Ishikawa (cell line): Measurements from ENCODE around the gene FASTK.

ENCODE experiments used
- CEBPB ChIP-seq: IDR thresholded peaks from 2 replicates; pipeline ENCODE4 v1.6.1; 2012
- CREB1 ChIP-seq: IDR thresholded peaks from 2 replicates; pipeline ENCODE4 v1.6.1; 2012; ENCODE audit warnings: low read depth
- EGR1 ChIP-seq: IDR thresholded peaks from 2 replicates; pipeline ENCODE4 v1.6.1; 2012
- EP300 ChIP-seq: IDR thresholded peaks from 2 replicates; pipeline ENCODE4 v1.6.1; 2012; ENCODE audit warnings: borderline replicate concordance
- FOXM1 ChIP-seq: IDR thresholded peaks from 2 replicates; pipeline ENCODE4 v1.6.1; 2012; ENCODE audit warnings: low read depth, borderline replicate concordance
- MAX ChIP-seq: IDR thresholded peaks from 2 replicates; pipeline ENCODE4 v1.6.1; 2012
- NFIC ChIP-seq: IDR thresholded peaks from 2 replicates; pipeline ENCODE4 v1.6.1; 2012
- RAD21 ChIP-seq: IDR thresholded peaks from 2 replicates; pipeline ENCODE4 v1.6.1; 2012; ENCODE audit warnings: low read depth
- REST ChIP-seq: IDR thresholded peaks from 2 replicates; pipeline ENCODE4 v1.6.1; 2012; ENCODE audit warnings: low read depth, mild to moderate bottlenecking
- TAF1 ChIP-seq: IDR thresholded peaks from 2 replicates; pipeline ENCODE4 v1.6.1; 2012; ENCODE audit warnings: low read depth, mild to moderate bottlenecking
- TCF12 ChIP-seq: IDR thresholded peaks from 2 replicates; pipeline ENCODE4 v1.6.1; 2012; ENCODE audit warnings: low read depth
- TEAD4 ChIP-seq: IDR thresholded peaks from 2 replicates; pipeline ENCODE4 v1.6.1; 2012
- USF1 ChIP-seq: IDR thresholded peaks from 2 replicates; pipeline ENCODE4 v1.6.1; 2012
- YY1 ChIP-seq: IDR thresholded peaks from 2 replicates; pipeline ENCODE4 v1.6.1; 2012; ENCODE audit warnings: low read depth
- ZBTB7A ChIP-seq: IDR thresholded peaks from 2 replicates; pipeline ENCODE4 v1.6.1; 2012; ENCODE audit warnings: low read depth

Gene FASTK

GRCh38 chr7:151040616-151041375 is 39.8 kb downstream of the FASTK start:
- TF ChIP-seq YY1 (no peak), MAX (no peak), TCF12 (no peak), RAD21 (no peak), TAF1 (no peak), TEAD4 (no peak), NFIC (no peak), USF1 (no peak), CEBPB (no peak), FOXM1 (no peak), EP300 (no peak), REST (no peak), CREB1 (no peak)

GRCh38 chr7:151039850-151040548 is 40.6 kb downstream of the FASTK start:
- no peak for TF ChIP-seq MAX

- TF ChIP-seq NFIC (peak; percentile 80), TCF12 (no peak)
These were observed 41.4 kb downstream of the FASTK start for GRCh38 chr7:151038951-151039849.

- TF ChIP-seq USF1 (no peak), CREB1 (no peak), EGR1 (no peak), TEAD4 (no peak), YY1 (no peak), EP300 (no peak), CEBPB (no peak), NFIC (no peak), RAD21 (no peak), TAF1 (no peak), ZBTB7A (no peak), MAX (no peak), TCF12 (no peak), FOXM1 (no peak), REST (no peak)
These were observed 44.7 kb downstream of the FASTK start for GRCh38 chr7:151035902-151036301.

- TF ChIP-seq REST (no peak), TCF12 (no peak), RAD21 (no peak)
These were observed 45.4 kb downstream of the FASTK start for GRCh38 chr7:151035026-151035717.
